ENCODE results near the gene HOMER1.

HOMER1 gene

DNA sequence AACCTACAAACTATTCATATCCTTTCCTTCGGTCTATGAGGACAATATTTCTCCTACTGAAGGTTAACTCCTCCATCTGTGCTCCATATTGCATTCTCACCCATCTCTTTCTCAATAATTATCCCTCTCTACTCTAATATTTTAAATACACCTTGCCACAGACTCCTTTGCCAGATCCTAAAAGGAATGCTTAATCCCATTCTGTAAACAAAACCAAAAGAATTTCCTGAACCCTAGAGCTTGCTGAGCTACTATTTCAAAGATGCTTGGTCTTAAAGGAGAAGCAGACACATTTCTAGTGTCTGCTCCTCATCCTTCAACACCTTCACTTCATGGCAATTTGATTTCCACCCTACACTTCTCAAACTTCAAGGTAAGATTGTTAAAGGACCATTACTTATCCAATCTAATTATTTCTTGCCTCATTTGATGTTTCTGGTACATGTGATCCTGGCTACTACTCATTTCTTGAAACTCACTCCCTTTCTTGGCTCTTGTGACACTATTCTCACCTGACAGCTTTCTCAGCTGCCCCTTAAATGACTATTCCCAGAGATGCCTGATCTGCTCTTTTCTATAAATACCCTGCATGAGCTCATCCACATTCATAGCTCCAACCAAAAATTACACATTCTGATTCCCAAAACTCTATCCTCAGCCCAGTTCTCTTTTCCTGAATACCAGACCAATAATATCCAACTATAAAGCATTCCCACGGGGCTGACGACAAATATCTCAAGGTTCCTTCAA is 20.2 kb downstream of the HOMER1 start:
- no peaks in the 10 kb centered on the region for H3K27me3 Mint-ChIP-seq
- DNase-seq (ENCODE audit: low spot score in 2 of 2) (no peak), ATAC-seq (replicated peaks; ENCODE audit: extremely low read depth, poor library complexity, severe bottlenecking) (no peak)
- no peak overlapping the region for H3K4me3 Mint-ChIP-seq
- H3K36me3 Mint-ChIP-seq (ENCODE audit: insufficient read depth), result no peaks in the 10 kb centered on the region
- H3K9me3 Mint-ChIP-seq, result no peaks in the 10 kb centered on the region
- H3K27ac Mint-ChIP-seq (ENCODE audit: low read depth), result no peak overlapping the region
- H3K4me1 Mint-ChIP-seq, result no peaks in the 10 kb centered on the region

DNA sequence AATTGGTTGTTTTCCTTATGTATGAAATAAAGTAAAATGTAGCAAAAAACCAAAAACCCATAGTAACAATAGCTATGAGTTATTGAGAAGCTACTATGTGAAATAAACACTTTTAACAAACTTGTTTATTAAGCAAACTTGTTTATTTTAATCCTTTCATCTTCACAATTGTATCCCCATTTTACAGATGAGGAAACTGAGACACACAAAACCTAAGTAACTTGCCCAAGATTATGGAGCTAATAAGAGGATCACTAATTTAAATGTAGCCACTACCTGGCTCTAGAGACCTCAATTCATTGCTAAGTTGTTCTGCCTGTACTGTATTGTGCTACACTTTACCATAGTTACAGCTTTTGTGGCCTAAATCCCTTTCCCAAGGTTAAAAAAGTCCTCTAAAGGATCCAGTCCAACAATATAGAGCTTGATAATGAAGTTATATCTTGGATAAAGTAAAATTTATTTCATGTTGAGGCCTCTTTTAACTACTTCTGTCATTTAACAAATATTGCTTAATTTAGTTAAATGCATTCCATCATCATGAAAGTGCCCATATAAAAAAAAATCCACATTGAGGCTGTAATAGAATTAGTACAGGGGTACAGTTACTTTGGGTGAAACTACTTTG is 22.1 kb downstream of the HOMER1 start:
- ATAC-seq (replicated peaks; ENCODE audit: extremely low read depth, poor library complexity, severe bottlenecking), result no peak
- Mint-ChIP-seq H3K27ac (ENCODE audit: low read depth) (no peak overlapping the region), H3K9me3 (no peaks in the 10 kb centered on the region), H3K27me3 (no peaks in the 10 kb centered on the region), H3K36me3 (ENCODE audit: insufficient read depth) (no peaks in the 10 kb centered on the region), H3K4me3 (no peak overlapping the region), H3K4me1 (no peaks in the 10 kb centered on the region)
- no peak for DNase-seq (ENCODE audit: low spot score in 2 of 2)

DNA sequence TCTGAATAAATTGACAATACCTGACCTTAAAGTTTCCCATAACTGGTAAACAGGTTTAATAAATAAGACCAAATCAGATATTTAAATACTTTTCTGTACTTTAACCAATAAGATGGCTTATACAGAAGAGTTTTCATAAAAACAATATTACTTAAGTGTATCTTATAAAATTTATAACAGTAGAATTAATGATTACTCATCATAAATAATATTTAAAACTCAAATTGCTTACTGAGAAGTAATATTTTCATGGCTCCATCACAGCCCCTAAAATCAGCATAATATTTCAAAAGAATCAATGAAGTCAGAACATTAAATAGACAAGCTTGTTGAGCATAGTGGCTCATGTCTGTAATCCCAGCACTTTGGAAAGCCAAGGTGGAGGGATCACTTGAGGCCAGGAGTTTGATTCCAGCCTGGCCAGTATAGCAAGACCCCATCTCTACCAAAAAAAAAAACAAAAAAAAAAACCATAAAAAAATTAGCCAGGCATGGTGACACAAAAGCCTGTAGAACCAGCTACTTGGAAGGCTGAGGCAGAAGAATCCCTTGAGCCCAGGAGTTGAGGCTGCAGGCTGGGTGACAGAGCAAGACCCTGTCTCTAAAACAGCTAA is 23.5 kb downstream of the HOMER1 start:
- no peak for ATAC-seq (replicated peaks; ENCODE audit: extremely low read depth, poor library complexity, severe bottlenecking)
- H3K36me3 Mint-ChIP-seq (ENCODE audit: insufficient read depth), result no peaks in the 10 kb centered on the region
- no peaks in the 10 kb centered on the region for H3K4me1 Mint-ChIP-seq
- DNase-seq (ENCODE audit: low spot score in 2 of 2), result no peak
- no peaks in the 10 kb centered on the region for H3K27me3 Mint-ChIP-seq
- H3K27ac Mint-ChIP-seq (ENCODE audit: low read depth), result no peak overlapping the region
- H3K4me3 Mint-ChIP-seq, result no peak overlapping the region
- H3K9me3 Mint-ChIP-seq, result no peaks in the 10 kb centered on the region

DNA sequence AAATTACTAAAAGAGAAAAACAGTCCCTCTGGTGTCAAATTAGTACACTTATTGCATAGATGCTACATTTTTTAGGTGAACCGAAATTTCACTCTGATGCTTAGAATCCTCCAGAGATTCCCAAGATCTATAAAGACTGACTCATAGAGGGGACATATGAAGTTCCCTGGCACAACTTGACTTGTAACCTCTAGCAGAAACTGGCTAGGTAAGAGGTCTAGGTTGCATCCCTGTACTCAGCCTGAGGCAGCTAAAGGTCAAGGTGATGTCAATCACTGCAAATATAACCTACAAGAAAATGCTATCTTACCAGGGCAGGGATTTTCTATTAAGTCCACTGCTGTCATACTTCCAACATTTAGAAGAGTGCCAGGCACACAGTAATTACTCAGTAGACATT is 24.2 kb downstream of the HOMER1 start:
- H3K27me3 Mint-ChIP-seq, result no peaks in the 10 kb centered on the region
- no peaks in the 10 kb centered on the region for H3K4me1 Mint-ChIP-seq
- H3K9me3 Mint-ChIP-seq, result no peaks in the 10 kb centered on the region
- ATAC-seq (replicated peaks; ENCODE audit: extremely low read depth, poor library complexity, severe bottlenecking) (no peak), DNase-seq (ENCODE audit: low spot score in 2 of 2) (no peak)
- no peak overlapping the region for H3K4me3 Mint-ChIP-seq
- no peak overlapping the region for H3K27ac Mint-ChIP-seq (ENCODE audit: low read depth)
- no peaks in the 10 kb centered on the region for H3K36me3 Mint-ChIP-seq (ENCODE audit: insufficient read depth)

DNA sequence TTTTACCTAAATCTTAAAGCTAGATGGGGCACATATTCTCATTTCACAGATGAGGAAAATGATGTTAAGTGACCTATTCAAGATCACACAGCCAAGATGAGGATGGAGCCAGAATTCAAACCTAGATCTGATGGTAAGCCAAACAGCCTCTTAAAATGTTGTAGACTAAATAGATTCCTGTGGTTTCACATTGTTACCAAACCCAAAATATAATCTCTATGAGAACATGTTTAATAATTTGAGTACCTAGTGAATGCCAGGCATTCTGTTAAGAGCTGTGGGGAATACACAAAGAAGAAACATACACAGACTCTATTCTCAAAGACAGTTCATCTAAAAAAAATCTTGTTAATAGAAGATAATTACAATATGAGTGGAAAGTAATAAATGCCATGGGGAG is 25.2 kb downstream of the HOMER1 start:
- H3K36me3 Mint-ChIP-seq (ENCODE audit: insufficient read depth), result no peaks in the 10 kb centered on the region
- no peak overlapping the region for H3K4me3 Mint-ChIP-seq
- ATAC-seq (replicated peaks; ENCODE audit: extremely low read depth, poor library complexity, severe bottlenecking) (no peak), DNase-seq (ENCODE audit: low spot score in 2 of 2) (no peak)
- no peaks in the 10 kb centered on the region for H3K9me3 Mint-ChIP-seq
- no peak overlapping the region for H3K27ac Mint-ChIP-seq (ENCODE audit: low read depth)
- H3K27me3 Mint-ChIP-seq, result no peaks in the 10 kb centered on the region
- no peaks in the 10 kb centered on the region for H3K4me1 Mint-ChIP-seq

DNA sequence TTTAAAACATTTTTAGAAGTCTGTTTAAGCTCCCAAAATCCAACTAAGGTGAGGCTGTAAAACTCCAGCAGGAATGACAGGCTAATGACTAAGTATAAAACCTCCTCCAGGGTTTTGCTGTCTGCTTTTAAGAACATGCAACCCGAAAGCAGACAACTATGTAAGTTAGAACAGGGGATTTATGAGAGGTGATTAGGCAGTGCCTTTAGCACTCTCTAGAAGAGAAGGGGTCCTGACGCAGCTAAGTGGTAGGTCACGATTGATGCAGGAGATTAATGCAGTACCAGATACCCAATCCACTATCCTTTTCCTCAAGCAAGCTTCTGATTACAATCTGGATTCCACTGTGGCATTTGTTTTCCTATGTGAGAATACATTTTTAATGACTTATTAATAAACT is 25.9 kb downstream of the HOMER1 start:
- no peak for ATAC-seq (replicated peaks; ENCODE audit: extremely low read depth, poor library complexity, severe bottlenecking)
- H3K4me1 Mint-ChIP-seq, result no peaks in the 10 kb centered on the region

DNA sequence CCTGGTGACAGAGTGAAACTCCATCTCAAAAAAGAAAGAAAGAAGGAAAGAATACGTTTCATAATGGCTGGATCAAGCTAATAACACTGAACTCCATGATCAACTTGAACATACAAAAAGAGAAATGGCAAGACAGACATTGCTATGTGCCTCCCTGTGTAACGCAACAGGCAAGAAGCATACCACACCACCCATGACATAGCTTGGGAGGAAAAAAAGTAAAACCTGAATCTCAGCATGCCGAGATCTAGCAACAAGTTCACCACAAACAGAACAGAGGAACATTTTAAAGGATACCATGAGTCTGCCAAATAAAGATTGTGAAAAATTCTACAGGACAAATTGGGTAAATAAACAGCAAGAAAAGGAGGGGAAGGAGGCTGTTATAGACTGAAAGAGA is 26.7 kb downstream of the HOMER1 start:
- DNase-seq (ENCODE audit: low spot score in 2 of 2), result no peak
- Mint-ChIP-seq H3K36me3 (ENCODE audit: insufficient read depth) (no peaks in the 10 kb centered on the region), H3K9me3 (no peaks in the 10 kb centered on the region), H3K27me3 (no peaks in the 10 kb centered on the region), H3K27ac (ENCODE audit: low read depth) (no peak overlapping the region), H3K4me1 (no peaks in the 10 kb centered on the region), H3K4me3 (no peak overlapping the region)
- no peak for ATAC-seq (replicated peaks; ENCODE audit: extremely low read depth, poor library complexity, severe bottlenecking)

More for the DNA sequence above, 25.9 kb downstream of the HOMER1 start:
- H3K27ac Mint-ChIP-seq (ENCODE audit: low read depth), result no peak overlapping the region
- H3K4me3 Mint-ChIP-seq, result no peak overlapping the region
- no peaks in the 10 kb centered on the region for H3K9me3 Mint-ChIP-seq
- no peaks in the 10 kb centered on the region for H3K36me3 Mint-ChIP-seq (ENCODE audit: insufficient read depth)
- H3K27me3 Mint-ChIP-seq, result no peaks in the 10 kb centered on the region
- no peak for DNase-seq (ENCODE audit: low spot score in 2 of 2)

DNA sequence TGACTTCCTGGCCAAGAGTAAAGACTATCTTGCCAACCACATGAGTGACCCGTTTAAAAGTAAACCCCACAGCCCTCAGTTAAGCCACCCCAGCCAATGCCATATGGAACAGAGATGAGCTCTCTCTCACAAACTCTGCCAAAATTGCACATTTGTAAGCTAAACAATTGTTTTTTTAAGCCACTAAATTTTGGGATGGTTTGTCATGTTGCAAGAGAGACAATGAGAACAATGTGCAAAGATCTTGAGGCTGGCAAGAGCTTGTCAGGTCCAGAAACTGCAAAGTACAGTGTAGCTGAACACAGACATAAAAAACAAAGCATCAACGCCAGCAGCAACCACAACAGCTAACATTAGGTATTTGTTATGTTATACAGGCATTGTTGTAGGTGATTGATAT is 27.8 kb downstream of the HOMER1 start:
- H3K36me3 Mint-ChIP-seq (ENCODE audit: insufficient read depth), result no peaks in the 10 kb centered on the region
- no peaks in the 10 kb centered on the region for H3K9me3 Mint-ChIP-seq
- no peaks in the 10 kb centered on the region for H3K27me3 Mint-ChIP-seq
- H3K27ac Mint-ChIP-seq (ENCODE audit: low read depth), result no peak overlapping the region
- ATAC-seq (replicated peaks; ENCODE audit: extremely low read depth, poor library complexity, severe bottlenecking), result no peak
- no peaks in the 10 kb centered on the region for H3K4me1 Mint-ChIP-seq
- no peak overlapping the region for H3K4me3 Mint-ChIP-seq
- DNase-seq (ENCODE audit: low spot score in 2 of 2), result no peak

DNA sequence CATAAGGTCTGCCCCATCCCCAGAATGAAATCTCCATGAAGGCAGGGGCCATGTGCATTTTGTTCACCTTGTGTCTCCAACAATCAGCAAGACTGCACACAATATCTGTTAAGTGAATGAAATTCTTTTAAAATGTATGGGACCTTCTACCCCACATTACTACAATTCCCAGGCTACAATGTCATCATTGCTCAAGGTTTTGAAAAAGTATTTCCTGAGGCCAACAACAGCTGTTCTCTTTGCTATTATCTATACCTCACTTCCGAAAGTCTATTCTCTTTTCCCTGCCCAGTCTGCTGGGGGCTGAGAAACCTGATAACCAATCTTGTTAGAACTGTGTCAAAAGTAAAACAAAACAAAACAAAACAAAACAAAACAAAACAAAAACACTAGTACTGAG is 29.2 kb downstream of the HOMER1 start:
- ATAC-seq (replicated peaks; ENCODE audit: extremely low read depth, poor library complexity, severe bottlenecking) (no peak), DNase-seq (ENCODE audit: low spot score in 2 of 2) (no peak)
- Mint-ChIP-seq H3K36me3 (ENCODE audit: insufficient read depth) (no peaks in the 10 kb centered on the region), H3K9me3 (no peaks in the 10 kb centered on the region), H3K27me3 (no peaks in the 10 kb centered on the region), H3K27ac (ENCODE audit: low read depth) (no peak overlapping the region), H3K4me3 (no peak overlapping the region), H3K4me1 (no peaks in the 10 kb centered on the region)

DNA sequence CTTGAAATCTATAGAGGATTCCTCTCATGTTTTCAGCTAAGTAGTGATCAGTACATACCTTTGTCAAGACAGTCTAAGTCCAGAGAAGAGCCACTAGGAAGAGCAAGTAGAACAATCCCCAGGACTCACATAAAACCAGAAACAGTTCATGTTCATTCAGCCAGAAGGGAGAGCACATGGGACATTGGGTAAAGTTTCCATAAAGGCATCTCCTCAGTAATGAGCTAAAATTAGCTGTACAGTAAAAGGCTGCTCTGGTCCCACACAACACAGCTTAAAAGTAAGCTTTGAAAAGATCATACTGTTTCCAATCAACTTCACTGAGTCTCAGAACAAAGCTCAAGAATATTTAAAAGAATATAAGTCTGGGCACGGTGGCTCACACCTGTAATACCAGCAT is 32.4 kb downstream of the HOMER1 start:
- H3K36me3 Mint-ChIP-seq (ENCODE audit: insufficient read depth), result no peaks in the 10 kb centered on the region
- H3K27ac Mint-ChIP-seq (ENCODE audit: low read depth), result no peak overlapping the region
- no peak overlapping the region for H3K4me3 Mint-ChIP-seq
- H3K9me3 Mint-ChIP-seq, result no peaks in the 10 kb centered on the region
- ATAC-seq (replicated peaks; ENCODE audit: extremely low read depth, poor library complexity, severe bottlenecking) (no peak), DNase-seq (ENCODE audit: low spot score in 2 of 2) (no peak)
- H3K27me3 Mint-ChIP-seq, result no peaks in the 10 kb centered on the region
- H3K4me1 Mint-ChIP-seq, result no peaks in the 10 kb centered on the region

DNA sequence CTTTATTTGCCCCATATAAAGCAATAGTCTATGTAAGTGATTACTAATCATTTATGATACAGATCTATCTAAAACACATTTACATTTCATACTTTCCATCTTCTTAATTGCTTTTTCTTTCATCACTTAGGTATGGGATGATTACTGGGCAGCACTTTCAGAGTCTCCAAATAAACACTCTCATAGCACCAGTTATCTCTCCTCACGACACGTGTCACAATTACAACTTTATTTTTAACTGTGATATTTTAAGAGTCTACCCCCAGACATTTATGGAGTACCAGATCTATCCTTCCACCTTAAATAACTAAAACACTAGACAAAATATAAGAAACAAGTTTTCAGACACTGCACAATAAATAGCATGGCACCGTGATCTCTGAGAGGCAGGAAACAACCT is 32.9 kb downstream of the HOMER1 start:
- no peaks in the 10 kb centered on the region for H3K27me3 Mint-ChIP-seq
- no peaks in the 10 kb centered on the region for H3K9me3 Mint-ChIP-seq
- no peaks in the 10 kb centered on the region for H3K36me3 Mint-ChIP-seq (ENCODE audit: insufficient read depth)
- no peak for ATAC-seq (replicated peaks; ENCODE audit: extremely low read depth, poor library complexity, severe bottlenecking)
- H3K4me3 Mint-ChIP-seq, result no peak overlapping the region
- DNase-seq (ENCODE audit: low spot score in 2 of 2), result no peak
- no peaks in the 10 kb centered on the region for H3K4me1 Mint-ChIP-seq
- H3K27ac Mint-ChIP-seq (ENCODE audit: low read depth), result no peak overlapping the region

DNA sequence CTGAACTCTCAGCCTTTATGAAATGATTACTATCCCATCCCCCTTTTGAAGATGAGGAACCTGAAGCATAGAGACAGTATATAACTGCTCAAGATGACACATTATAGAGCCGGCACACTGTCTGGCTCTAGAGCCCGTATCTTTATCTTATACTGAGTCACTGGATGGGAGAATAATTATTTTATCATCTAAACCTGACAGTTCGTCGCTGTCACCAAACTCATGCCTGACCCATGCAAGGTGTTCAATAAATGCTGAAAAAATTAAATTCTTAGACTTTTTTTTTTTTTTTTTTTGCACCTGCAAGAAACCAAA is 38.8 kb downstream of the HOMER1 start:
- no peaks in the 10 kb centered on the region for H3K4me1 Mint-ChIP-seq
- H3K9me3 Mint-ChIP-seq, result no peaks in the 10 kb centered on the region
- no peaks in the 10 kb centered on the region for H3K27me3 Mint-ChIP-seq
- H3K27ac Mint-ChIP-seq (ENCODE audit: low read depth), result no peak overlapping the region
- ATAC-seq (replicated peaks; ENCODE audit: extremely low read depth, poor library complexity, severe bottlenecking) (no peak), DNase-seq (ENCODE audit: low spot score in 2 of 2) (no peak)
- H3K36me3 Mint-ChIP-seq (ENCODE audit: insufficient read depth), result no peaks in the 10 kb centered on the region
- no peak overlapping the region for H3K4me3 Mint-ChIP-seq

DNA sequence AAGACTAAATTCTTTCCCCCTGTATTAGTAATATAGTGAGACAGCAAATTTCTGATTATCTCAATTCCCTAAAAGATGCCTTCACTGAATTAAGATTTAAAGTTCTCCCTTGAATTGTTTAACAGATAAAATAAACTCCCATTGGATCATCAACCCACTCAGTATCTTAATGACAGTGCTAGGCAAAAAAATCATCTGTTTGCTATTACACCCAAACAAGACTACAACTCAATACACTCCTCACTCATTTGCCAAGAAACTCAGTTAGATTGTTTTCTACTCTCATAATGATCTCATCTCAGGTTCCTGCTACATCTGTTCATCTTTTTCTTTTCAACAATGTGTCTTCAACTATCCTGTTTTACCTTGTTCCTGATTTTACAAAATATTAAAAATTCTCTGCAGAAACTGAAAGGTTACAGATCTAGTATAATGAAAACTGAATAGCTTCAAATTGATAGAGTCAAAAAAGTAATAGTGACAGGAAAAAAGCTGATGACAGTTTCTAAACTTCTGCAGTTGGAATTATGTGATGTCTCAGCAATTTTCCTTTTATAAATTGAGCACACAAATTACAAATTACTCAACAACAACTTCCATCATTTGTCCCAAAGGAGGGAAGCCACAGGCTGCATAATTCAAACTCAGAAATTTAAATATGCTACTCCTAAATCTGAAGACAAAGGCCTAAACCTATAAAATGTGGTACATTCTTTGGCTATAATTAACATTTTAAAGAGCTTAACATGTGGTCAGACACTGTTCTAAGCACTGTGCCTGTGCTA is 39.4 kb downstream of the HOMER1 start:
- no peaks in the 10 kb centered on the region for H3K36me3 Mint-ChIP-seq (ENCODE audit: insufficient read depth)
- DNase-seq (ENCODE audit: low spot score in 2 of 2), result no peak
- no peak for ATAC-seq (replicated peaks; ENCODE audit: extremely low read depth, poor library complexity, severe bottlenecking)

More for the DNA sequence above, 39.4 kb downstream of the HOMER1 start:
- H3K27me3 Mint-ChIP-seq, result no peaks in the 10 kb centered on the region
- H3K27ac Mint-ChIP-seq (ENCODE audit: low read depth), result no peak overlapping the region
- H3K4me3 Mint-ChIP-seq, result no peak overlapping the region
- no peaks in the 10 kb centered on the region for H3K9me3 Mint-ChIP-seq
- no peaks in the 10 kb centered on the region for H3K4me1 Mint-ChIP-seq

Data from central memory CD8-positive, alpha-beta T cell (primary cell).